WTC11 (cell line): ENCODE results near the gene FEM1C. TPM values are rescaled to one million over a fixed set of nuclear protein-coding genes. Genes with fewer than 3 reads are reported as not detected.

Experiments
- ATAC-seq: fragments of 200-7000 bp; cut with Tn5 transposase; 2 replicates; pipeline ENCODE4 v1.10.0; 2021; ENCODE audit warnings: mild to moderate bottlenecking, moderate library complexity
- CTCF ChIA-PET: fragments of 300-600 bp; sonication (Branson Sonifier 250); formaldehyde crosslinking; loops from one replicate; lab custom pipeline; 2021; ENCODE audit warnings: antibody characterized with exemption; lab: Charles Lee
- POLR2A ChIA-PET: fragments of 350-600 bp; sonication (Branson Sonifier 250); formaldehyde crosslinking; loops from one replicate; lab custom pipeline; 2021; ENCODE audit warnings: antibody characterized with exemption; lab: Charles Lee
- DNase-seq: peaks from one replicate; pipeline ENCODE4 v3.0.0; 2021; ENCODE audit warnings: low spot score
- H3K27ac Mint-ChIP-seq: 2 replicates; pipeline ENCODE4 v1.8.0; 2021; ENCODE audit warnings: mixed read lengths
- H3K27me3 Mint-ChIP-seq: 2 replicates; pipeline ENCODE4 v1.8.0; 2021; ENCODE audit warnings: low read depth, mild to moderate bottlenecking, moderate library complexity, mixed read lengths
- H3K36me3 Mint-ChIP-seq: 2 replicates; pipeline ENCODE4 v1.8.0; 2021; ENCODE audit warnings: mixed read lengths
- H3K4me1 Mint-ChIP-seq: 2 replicates; pipeline ENCODE4 v1.8.0; 2022; ENCODE audit warnings: mixed read lengths
- H3K4me3 Mint-ChIP-seq: 2 replicates; pipeline ENCODE4 v1.8.0; 2021; ENCODE audit warnings: mild to moderate bottlenecking, moderate library complexity, mixed read lengths
- H3K9me3 Mint-ChIP-seq: 2 replicates; pipeline ENCODE4 v1.8.0; 2021; ENCODE audit warnings: mixed read lengths
- AFF4 ChIP-seq: sonication (generic); formaldehyde crosslinking; IDR thresholded peaks from 2 replicates; pipeline ENCODE4 v1.8.1; 2023; ENCODE audit warnings: mild to moderate bottlenecking, missing genetic modification reagents, borderline replicate concordance
- ATF1 ChIP-seq: sonication (generic); formaldehyde crosslinking; IDR thresholded peaks from 2 replicates; pipeline ENCODE4 v1.8.1; 2023; ENCODE audit warnings: mild to moderate bottlenecking, moderate library complexity, missing genetic modification reagents
- CDX4 ChIP-seq: fragments of 250-450 bp; sonication (Bioruptor Pico); IDR thresholded peaks from 2 replicates; pipeline ENCODE4 v1.9.0; 2021; ENCODE audit warnings: moderate library complexity, mild to moderate bottlenecking, inconsistent platforms, borderline replicate concordance
- CREB1 ChIP-seq: sonication (generic); formaldehyde crosslinking; IDR thresholded peaks from 2 replicates; pipeline ENCODE4 v1.8.0; 2023; ENCODE audit warnings: mild to moderate bottlenecking, missing genetic modification reagents
- CTCF ChIP-seq: fragments of 200-600 bp; IDR thresholded peaks from 2 replicates; pipeline ENCODE4 v1.8.0; 2022; ENCODE audit warnings: antibody characterized with exemption
- E2F4 ChIP-seq: sonication (generic); formaldehyde crosslinking; IDR thresholded peaks from 2 replicates; pipeline ENCODE4 v1.8.1; 2022; ENCODE audit warnings: low read depth, mild to moderate bottlenecking, moderate library complexity, missing genetic modification reagents, borderline replicate concordance
- E2F5 ChIP-seq: sonication (generic); formaldehyde crosslinking; IDR thresholded peaks from 2 replicates; pipeline ENCODE4 v1.8.1; 2022; ENCODE audit warnings: mild to moderate bottlenecking, moderate library complexity, missing genetic modification reagents
- ELF4 ChIP-seq: sonication (generic); formaldehyde crosslinking; IDR thresholded peaks from 2 replicates; pipeline ENCODE4 v1.8.1; 2022; ENCODE audit warnings: low read depth, mild to moderate bottlenecking, moderate library complexity, missing genetic modification reagents
- EMX1 ChIP-seq: fragments of 250-450 bp; sonication (Bioruptor Pico); IDR thresholded peaks from 2 replicates; pipeline ENCODE4 v1.8.0; 2021; ENCODE audit warnings: mild to moderate bottlenecking
- ERG ChIP-seq: fragments of 250-450 bp; sonication (Bioruptor Pico); IDR thresholded peaks from 2 replicates; pipeline ENCODE4 v1.8.0; 2021; ENCODE audit warnings: mild to moderate bottlenecking
- FOXP4 ChIP-seq: sonication (generic); formaldehyde crosslinking; IDR thresholded peaks from 2 replicates; pipeline ENCODE4 v1.8.0; 2022; ENCODE audit warnings: mild to moderate bottlenecking, missing genetic modification reagents
- GTF2I ChIP-seq: fragments of 250-450 bp; sonication (Bioruptor Pico); conservative IDR thresholded peaks from 2 replicates; pipeline ENCODE4 v1.4.0; 2021; ENCODE audit warnings: mild to moderate bottlenecking
- NFYB ChIP-seq: sonication (generic); formaldehyde crosslinking; conservative IDR thresholded peaks from 2 replicates; pipeline ENCODE4 v1.8.0; 2022; ENCODE audit warnings: low read depth, missing genetic modification reagents
- PREB ChIP-seq: sonication (generic); formaldehyde crosslinking; IDR thresholded peaks from 2 replicates; pipeline ENCODE4 v1.8.1; 2022; ENCODE audit warnings: mild to moderate bottlenecking, missing genetic modification reagents, moderate library complexity, borderline replicate concordance
- USF2 ChIP-seq: sonication (generic); formaldehyde crosslinking; IDR thresholded peaks from 2 replicates; pipeline ENCODE4 v1.8.1; 2023; ENCODE audit warnings: mild to moderate bottlenecking, missing genetic modification reagents, moderate library complexity
- ZNF121 ChIP-seq: sonication (generic); formaldehyde crosslinking; IDR thresholded peaks from 2 replicates; pipeline ENCODE4 v1.8.0; 2023; ENCODE audit warnings: missing genetic modification reagents
- ZNF219 ChIP-seq: sonication (generic); formaldehyde crosslinking; IDR thresholded peaks from 2 replicates; pipeline ENCODE4 v1.8.0; 2023; ENCODE audit warnings: missing genetic modification reagents, mild to moderate bottlenecking, borderline replicate concordance
- ZNF671 ChIP-seq: fragments of 250-450 bp; sonication (Bioruptor Pico); IDR thresholded peaks from 2 replicates; pipeline ENCODE4 v1.8.0; 2021; ENCODE audit warnings: mild to moderate bottlenecking
- total RNA-seq: library from RNA; stranded (reverse); gene quantifications from 3 replicates; pipeline ENCODE4 v1.2.3, GENCODE V29; 2021

FEM1C gene
- total RNA-seq, 1 experiment from 2014 or later = 13.6 TPM

GRCh38 chr5:115549154-115549553 is 4.6 kb upstream of the FEM1C start:
- H3K4me3 Mint-ChIP-seq = no peak overlapping the region
- peak overlapping the region; percentile 53; the same call in 1 of the 2 replicates for H3K27ac Mint-ChIP-seq
- peaks cover 24% of the 10 kb centered on the region for H3K4me1 Mint-ChIP-seq
- H3K27me3 Mint-ChIP-seq = peaks cover 8% of the 10 kb centered on the region
- POLR2A ChIA-PET = no interaction called here
- DNase-seq = peak; percentile 51
- ATAC-seq = peak; percentile 40
- peaks cover 21% of the 10 kb centered on the region for H3K9me3 Mint-ChIP-seq
- peaks cover 18% of the 10 kb centered on the region for H3K36me3 Mint-ChIP-seq
- CTCF ChIA-PET = no interaction called here
- TF ChIP-seq PREB (CRISPR knock-in tag) = no peak
- no peak for TF ChIP-seq GTF2I (CRISPR knock-in tag)
- no peak for TF ChIP-seq USF2
- TF ChIP-seq NFYB (CRISPR knock-in tag) = no peak
- TF ChIP-seq CTCF = peak; percentile 41
- TF ChIP-seq FOXP4 (CRISPR knock-in tag) = no peak

- Mint-ChIP-seq H3K4me3 (no peak overlapping the region), H3K27me3 (peaks cover 8% of the 10 kb centered on the region), H3K27ac (peak overlapping the region; percentile 41; the same call in 1 of the 2 replicates), H3K4me1 (peaks cover 24% of the 10 kb centered on the region), H3K9me3 (peaks cover 21% of the 10 kb centered on the region), H3K36me3 (peaks cover 18% of the 10 kb centered on the region)
- DNase-seq (no peak), ATAC-seq (no peak)
- POLR2A ChIA-PET = no interaction called here
- CTCF ChIA-PET = interaction anchor here (0.9 kb wide), 1 partner anchor 26 kb away, joined by 5 read pairs; no protein-coding TSS in a partner anchor
- TF ChIP-seq CREB1 (CRISPR knock-in tag) = no peak
- no peak for TF ChIP-seq ZNF219 (CRISPR knock-in tag)
- no peak for TF ChIP-seq CDX4
- no peak for TF ChIP-seq ZNF671 (CRISPR knock-in tag)
- no peak for TF ChIP-seq CTCF
- no peak for TF ChIP-seq AFF4 (CRISPR knock-in tag)
- TF ChIP-seq E2F4 (CRISPR knock-in tag) = no peak
- TF ChIP-seq ELF4 (CRISPR knock-in tag) = no peak
- no peak for TF ChIP-seq ZNF121 (CRISPR knock-in tag)
- TF ChIP-seq E2F5 (CRISPR knock-in tag) = no peak
- TF ChIP-seq EMX1 (CRISPR knock-in tag) = no peak
- TF ChIP-seq ERG (CRISPR knock-in tag) = no peak
- TF ChIP-seq ATF1 (CRISPR knock-in tag) = no peak
Measured at GRCh38 chr5:115548683-115549082, 4.1 kb upstream of the FEM1C start.
